Activated CD8-positive, alpha-beta memory T cell treated with anti-CD3 and anti-CD28 coated beads, Interleukin-2, amount 50 U/mL, for 4 hours (primary cell): Measurements from ENCODE around the gene HS3ST2.
"Not testable (repeated sequence)": the region's sequence is repeated elsewhere in the genome, so short reads cannot be mapped to it uniquely, and the experiment has no call there.

Experiments
- DNase-seq: peaks from one replicate; pipeline ENCODE4 v3.0.0-alpha.2; 2020

HS3ST2 gene

DNA sequence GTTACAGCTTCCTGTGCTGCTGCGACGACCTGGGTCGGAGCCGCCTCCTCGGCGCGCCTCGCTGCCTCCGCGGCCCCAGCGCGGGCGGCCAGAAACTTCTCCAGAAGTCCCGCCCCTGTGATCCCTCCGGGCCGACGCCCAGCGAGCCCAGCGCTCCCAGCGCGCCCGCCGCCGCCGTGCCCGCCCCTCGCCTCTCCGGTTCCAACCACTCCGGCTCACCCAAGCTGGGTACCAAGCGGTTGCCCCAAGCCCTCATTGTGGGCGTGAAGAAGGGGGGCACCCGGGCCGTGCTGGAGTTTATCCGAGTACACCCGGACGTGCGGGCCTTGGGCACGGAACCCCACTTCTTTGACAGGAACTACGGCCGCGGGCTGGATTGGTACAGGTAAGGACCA, 746 bp downstream of the HS3ST2 start:
- no peak for DNase-seq

DNA sequence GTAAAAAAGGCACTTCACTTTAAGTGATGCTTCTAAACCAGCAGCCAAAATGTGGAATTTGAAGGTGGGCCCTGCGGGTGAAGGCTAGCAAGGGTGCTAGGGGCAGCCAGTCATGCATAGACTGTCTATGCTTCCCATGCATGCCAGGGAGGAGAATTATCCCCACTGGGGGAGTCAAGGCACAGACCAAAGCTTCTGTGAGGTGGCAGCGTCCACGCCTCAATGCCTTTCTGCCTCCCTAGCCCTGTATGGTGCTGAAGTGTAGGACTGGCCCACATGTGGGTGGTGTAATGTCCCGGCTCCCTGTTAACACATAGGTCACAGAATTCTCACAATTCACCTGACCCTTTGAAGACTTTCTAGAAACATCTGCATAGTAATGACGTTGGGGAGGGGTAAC, 1.9 kb downstream of the HS3ST2 start:
- DNase-seq, result no peak

DNA sequence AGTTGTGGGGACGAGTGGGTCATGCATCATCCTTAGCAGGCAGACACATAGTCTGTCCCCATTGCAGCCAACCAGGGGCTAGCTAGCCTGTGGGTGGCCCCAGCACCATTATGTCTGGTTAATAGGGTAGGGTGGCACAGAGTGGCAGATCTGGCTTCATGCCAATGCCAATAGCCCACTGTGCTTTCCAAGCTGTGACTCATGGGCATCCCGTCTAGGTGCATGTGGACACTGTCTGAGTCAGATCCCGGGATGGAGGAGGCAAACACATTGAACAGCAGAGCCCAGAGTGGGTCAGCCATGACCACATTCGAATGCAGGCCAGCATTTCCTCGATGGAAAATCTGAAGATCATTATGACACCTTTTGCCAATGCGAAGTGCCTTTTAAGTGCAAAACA, 2.5 kb downstream of the HS3ST2 start:
- DNase-seq, result no peak

DNA sequence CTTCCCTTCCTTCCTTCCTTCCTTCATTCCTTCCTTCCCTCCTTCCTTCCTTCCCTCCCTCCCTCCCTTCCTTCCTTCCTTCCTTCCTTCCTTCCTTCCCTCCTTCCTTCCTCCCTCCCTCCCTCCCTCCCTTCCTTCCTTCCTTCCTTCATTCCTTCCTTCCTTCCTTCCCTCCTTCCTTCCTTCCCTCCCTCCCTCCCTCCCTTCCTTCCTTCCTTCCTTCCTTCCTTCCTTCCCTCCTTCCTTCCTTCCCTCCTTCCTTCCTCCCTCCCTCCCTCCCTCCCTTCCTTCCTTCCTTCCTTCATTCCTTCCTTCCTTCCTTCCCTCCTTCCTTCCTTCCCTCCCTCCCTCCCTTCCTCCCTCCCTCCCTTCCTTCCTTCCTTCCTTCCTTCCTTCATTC, 4.8 kb downstream of the HS3ST2 start:
- not testable (repeated sequence) for DNase-seq

DNA sequence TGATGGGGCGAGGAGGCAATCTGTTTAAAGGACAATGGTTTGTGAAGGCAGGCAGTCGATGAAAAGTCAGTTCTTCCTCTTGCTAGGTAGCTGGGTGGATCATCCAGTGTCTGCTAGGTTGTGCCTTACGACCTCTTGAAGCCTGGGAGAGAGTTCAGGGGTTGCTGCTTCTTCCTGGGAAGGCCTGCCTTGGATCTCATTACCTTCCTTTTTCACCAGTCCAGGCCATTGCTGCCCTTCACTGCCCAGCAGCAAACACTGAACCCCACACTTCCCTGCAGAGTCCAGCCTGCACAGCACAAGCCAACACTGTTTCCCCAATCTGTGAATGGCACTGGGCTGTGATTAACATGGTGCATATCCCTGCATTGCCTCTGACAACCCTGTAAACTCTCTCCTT, 24.7 kb downstream of the HS3ST2 start:
- no peak for DNase-seq

DNA sequence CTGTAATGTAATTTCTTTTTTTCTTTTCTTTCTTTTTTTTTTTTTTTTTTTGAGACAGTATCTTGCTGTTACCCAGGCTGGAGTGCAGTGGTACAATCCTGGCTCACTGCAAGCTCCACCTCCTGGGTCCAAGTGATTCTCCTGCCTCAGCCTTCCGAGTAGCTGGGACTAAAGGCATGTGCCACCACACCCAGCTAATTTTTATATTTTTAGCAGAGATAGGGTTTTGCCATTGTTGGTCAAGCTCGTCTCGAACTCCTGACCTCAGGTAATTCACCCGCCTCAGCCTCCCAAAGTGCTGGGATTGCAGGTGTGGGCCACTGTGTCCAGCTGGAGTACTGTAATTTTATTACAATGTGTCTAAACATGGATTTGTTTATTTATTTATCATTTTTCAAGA, 28.1 kb downstream of the HS3ST2 start:
- DNase-seq, result not testable (repeated sequence)

DNA sequence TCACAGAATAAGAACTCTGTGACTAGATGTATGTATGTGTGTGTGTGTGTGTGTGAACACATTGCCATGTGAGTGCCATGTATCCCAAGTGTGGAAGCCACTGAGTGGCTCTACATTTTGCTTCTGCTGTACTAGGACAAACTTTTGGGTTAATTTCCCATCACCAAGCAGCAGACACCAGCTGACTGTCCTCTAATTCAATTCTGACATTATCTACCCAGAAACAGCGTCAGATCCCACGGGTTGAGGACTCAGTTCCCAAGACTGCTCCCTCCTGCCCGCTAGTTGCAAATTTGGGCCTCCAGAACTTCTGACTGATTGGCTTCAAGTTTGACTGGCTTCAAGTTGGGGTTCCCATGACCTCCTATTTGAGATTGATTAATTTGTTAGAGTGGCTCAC, 29.2 kb downstream of the HS3ST2 start:
- no peak for DNase-seq

DNA sequence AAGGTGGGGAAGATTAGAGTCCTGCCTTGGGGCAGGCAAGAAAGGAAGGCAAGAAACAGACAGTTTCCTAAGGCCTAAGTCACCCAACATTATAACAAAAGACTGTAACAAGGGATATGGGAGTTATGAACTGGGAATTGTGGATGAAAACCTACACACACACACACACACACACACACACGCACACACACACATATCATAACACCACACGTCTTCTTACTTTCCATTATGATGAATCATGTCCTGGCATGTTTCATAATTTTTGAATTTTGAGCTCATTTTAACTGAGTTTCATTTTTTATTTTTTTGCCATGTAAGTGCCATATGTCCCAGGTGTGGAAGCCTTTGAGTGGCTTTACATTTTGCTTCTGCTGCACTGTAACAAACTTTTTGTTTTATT, 29.9 kb downstream of the HS3ST2 start:
- no peak for DNase-seq

DNA sequence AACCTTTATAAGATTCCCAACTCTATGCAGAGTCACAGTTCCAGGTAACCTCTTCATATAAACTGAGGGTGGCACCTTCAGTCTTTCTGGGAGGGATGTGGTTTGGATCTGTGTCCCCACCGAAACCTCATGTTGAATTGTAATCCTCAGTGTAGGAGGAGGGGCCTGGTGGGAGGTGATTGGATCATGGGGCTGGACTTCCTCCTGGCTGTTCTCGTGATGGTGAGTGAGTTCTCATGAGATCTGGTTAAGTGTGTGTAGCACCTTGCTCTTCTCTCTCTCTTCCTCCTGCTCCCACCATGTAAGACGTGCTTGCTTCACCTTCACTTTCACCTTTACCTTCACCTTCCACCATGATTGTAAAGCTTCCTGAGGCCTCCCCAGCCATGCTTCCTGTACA, 30.5 kb downstream of the HS3ST2 start:
- DNase-seq, result no peak

DNA sequence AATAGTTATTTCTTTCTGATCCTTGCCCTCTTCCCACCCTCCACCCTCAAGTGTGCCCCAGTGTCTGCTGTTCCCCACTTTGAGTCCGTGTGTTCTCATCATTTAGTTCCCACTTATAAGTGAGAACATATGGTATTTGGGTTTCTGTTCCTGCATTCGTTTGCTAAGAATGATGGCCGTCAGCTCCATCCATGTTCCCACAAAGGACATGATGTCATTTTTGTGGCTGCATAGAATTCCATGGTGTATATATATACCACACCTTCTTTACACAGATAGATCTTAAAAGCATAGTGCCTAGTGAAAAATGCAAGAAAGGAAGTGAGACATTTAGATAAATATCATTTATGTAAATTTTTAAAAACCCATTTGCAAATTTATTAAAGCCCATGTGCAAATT, 33.1 kb downstream of the HS3ST2 start:
- DNase-seq, result no peak

DNA sequence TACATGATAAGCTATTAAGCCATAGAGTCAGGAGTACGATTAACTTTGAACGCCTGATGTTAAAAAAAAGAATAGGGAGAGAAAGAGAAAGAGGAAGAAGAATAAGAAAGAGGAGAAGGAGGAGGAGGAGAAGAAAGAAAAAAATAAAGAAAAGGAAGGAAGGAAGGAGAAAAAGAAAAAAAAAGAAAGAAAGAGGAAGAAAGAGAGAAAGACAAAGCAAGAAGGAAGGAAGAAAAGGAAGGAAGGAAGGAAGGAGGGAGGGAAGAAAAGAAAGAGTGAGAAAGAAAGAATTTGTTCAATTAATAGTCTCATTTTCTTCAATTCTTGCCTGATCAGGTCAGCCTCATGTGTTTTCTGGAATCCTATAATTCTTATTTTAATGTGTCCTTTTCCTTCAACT, 33.7 kb downstream of the HS3ST2 start:
- no peak for DNase-seq

DNA sequence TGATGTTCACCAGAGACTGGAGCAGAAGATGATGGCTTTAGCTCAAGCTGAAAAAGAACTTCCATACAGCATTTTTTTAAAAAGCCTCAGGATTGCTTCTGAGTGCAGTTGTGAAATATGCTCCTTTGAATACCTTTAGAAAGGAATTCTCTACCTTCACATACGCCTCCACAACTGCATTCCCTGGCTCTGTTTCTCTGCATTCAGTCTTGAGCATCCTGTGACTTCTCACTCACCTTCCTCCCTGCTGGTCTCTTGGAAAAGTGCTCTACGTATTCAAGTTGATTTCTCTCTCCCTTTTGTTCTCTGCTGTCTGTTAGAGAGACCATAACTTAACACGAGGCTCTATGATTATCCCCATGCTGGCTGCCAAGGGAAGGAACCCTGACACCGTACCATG, 34.5 kb downstream of the HS3ST2 start:
- DNase-seq, result no peak

DNA sequence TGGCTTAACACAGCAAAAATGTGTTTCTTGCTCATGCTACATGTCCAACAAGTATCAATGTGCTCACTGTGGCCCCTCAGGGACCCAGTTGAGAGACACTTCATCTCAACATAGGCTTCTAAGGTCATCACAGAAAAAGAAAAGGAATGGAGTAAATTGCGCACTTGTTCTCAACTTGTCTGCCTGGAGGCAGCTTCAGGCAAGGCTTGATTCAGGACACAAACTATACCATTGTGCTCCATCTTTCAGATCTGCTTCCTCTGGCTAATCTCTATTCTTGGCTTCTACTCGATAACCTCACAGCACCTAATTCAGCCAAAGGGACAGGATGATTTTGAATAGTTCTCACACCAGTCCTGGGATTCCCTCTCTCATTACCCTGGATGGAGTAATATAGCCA, 35.6 kb downstream of the HS3ST2 start:
- no peak for DNase-seq

DNA sequence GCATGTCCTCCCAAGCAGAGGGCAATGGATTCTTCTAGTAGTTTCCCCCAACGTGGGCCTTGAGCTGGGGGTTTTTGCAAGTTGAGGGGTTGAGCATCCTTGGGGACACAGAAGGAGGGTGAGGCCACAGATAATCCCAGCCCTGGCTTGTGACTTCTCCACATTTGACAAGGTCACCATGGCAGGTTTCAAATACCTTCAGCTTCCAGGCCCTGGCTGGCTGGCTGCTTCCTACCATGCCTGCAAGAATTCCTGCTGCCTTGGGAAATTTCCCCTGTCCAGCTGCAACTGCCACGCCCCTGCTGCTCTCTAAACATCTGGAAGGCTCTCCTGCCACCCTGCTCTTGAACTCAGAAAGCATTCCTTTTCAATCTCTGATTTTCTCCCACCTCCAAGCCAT, 41.3 kb downstream of the HS3ST2 start:
- no peak for DNase-seq

DNA sequence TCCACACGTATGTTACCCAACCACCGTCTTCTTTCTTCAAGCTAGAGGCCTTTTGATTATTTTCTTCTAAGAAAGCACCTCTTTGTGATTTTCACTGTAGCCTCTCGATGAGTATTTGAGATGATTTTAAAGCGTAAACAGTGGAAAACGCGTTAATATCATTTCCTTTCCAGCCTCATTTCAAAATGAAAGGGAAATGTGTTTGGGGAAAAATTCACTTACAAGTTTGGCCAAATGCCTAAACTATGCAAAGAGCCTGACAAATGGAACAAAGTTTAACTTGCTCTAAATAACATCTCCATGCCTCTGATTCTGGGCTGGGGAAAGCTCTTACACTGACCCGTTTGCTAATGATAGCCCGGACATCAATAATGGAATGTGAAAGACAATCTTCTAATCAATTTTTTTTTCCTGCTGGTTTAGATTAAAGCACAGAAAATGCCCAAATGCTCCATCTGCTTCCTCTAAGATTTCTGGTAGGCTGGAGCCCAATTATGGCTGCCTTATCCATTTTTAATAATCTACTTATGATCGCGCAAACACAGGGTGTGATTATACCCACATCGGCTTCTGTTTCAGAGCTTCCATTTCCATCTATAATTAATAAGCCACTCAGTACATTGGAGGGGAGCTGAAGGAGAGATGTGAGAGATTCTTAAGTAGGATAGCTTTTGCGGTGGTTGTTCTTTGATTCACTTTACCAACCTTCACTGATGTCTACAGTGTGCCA, 43.5 kb downstream of the HS3ST2 start:
- DNase-seq, result no peak

DNA sequence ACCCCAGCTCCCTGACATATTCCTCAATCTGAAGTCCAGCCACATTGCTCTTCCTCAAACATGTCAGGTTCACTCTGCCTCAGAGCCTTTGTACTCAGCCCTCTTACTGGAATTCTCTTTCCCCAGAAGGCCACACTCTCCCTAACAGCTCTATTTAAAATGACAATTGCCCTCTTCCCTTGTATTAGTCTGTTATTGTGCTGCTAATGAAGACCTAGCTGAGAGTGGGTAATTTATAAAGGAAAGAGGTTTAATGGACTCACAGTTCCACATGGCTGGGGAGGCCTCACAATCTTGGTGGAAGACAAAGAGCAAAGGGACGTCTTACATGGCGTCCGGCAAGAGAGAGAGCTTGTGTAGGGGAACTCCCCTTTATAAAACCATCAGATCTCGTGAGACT, 46.0 kb downstream of the HS3ST2 start:
- DNase-seq, result no peak

DNA sequence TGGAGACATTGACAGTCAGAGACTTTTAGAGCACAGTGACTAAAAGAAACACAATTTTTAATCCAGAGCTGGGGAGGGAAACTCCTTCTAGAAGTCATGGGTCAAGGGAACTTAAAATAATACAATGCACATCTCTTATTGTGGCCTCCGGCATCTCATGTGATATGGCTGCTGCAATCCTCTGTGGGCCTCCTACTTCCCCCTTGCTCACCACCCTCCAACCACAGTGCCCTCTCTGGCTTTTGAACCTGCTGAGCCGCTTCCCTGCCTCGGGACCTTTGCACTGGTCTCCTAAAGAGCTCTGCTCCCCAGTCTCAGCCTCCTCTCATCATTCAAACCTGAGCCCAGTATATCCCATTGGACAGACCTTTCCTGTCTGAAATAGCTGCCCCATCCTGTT, 47.6 kb downstream of the HS3ST2 start:
- no peak for DNase-seq

DNA sequence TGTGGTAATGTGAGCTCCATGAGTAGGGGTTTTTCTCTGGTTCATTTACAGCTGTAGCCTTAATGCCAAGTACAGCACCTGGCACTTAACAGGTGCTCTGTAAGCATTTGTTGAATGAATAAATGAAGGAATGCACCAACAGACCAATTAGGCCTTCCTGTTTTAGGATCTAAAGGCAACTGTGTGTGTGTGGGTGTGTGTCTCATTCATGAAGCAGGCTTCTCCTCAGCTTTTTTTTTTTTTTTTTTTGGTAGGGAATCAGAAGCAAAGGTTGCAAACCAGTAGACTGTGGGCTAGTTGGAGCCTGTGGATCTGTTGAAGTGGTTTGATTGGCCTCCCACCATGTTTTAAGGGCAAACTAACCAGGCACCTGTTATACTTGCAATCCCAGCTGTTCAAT, 48.1 kb downstream of the HS3ST2 start:
- no peak for DNase-seq

DNA sequence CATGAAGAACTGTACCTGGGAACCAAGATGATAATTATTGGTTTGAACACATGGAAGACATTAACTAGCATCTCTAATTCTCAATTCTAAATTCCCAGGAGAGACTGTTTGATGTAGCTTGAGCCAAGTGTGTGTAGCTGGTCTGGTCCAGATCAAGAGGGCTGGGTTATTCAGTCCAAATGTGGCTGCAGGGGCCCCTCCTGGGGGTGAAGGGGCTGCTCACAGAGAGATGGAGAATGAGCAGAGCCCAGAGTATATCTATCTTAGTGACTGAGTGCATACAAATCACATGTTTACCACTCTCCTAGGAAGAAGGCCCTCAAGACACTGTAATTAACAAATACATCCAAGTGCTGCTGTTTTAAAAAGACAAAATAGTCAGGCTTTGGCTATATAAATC, 50.4 kb downstream of the HS3ST2 start:
- no peak for DNase-seq

DNA sequence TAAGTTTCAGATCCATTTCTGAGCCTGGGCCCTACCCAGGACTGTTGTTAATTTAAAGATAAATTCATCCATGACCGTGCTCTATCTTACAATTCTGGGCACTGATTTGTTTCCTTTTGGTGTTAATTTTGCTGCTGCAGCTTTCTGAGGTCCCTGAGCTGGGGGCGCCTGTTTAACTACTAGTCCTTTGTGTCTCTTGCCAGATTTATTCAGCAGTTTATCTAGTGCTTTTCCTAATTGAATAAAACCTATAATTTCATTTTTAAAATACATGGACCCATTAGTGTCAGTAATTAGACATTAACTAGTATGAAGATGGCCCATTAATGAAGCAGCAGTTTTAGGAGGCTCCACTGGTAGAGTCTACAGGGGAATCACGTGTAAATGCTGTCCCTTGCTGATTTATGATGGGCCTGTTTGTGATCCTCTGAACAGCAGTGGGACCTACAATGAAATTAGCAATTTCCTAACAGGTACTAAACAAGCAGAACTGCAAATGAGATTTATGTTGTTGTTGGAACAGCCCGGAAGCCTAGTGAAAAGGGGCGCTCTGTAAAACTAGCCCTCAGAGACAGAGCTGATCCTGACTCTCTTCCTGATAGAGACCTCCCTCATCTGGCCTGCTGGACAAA, 54.7 kb downstream of the HS3ST2 start:
- no peak for DNase-seq

DNA sequence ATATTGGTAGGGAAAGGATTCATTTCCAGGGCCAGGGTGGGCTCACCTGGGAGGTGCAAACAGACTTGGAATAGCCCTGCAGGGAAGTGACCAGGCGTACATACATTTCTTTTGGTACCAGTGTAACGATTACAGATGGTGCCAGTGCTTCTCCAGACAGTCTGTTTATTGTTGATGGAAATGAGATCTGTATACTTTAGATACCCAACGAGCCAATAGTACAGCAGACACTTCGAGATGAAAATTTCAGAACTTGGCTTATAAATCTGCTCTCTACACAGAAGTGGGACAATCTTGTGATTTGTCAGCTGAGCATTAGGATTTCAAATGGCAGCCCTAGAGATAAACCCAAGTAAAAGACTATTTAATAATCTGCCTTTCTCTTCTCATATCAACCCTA, 57.9 kb downstream of the HS3ST2 start:
- DNase-seq, result no peak

DNA sequence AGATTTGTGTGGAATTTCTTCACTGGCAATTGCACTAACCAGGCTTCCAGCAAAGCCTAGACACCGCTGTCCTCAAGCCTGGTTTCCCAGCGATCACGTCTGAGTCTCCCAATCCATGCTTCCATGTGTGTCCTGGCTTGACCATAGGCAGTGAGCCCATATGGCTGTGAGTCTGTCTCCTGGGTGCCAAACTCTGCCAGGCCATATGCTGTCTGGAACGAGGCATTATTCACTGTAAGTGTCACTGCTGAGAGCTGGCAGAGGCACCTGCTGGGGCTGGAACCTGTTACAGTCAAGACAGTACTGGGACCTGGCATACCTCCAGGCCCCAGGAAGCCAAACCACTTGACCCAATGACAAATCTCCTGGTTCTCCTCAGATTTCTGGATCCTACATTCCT, 60.4 kb downstream of the HS3ST2 start:
- DNase-seq, result no peak

DNA sequence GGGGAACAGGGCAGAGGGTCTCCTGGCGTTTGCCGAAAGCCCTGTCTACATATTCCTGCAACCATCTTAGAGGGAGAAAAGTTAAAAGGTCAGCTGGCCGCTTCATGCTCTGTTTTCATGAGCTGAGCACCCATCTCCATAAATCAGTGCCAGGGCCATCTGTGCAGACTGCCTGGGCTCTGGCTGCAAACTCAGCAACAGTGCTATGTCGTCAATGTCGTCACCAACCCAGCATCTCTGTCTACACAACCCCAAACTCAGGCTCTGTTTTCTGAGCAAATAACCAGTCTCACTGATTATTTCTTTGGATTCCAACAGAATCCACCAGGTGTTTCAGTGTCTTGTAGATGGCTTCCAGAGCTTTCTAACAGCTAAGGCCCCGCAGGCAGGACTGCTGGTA, 65.0 kb downstream of the HS3ST2 start:
- no peak for DNase-seq

DNA sequence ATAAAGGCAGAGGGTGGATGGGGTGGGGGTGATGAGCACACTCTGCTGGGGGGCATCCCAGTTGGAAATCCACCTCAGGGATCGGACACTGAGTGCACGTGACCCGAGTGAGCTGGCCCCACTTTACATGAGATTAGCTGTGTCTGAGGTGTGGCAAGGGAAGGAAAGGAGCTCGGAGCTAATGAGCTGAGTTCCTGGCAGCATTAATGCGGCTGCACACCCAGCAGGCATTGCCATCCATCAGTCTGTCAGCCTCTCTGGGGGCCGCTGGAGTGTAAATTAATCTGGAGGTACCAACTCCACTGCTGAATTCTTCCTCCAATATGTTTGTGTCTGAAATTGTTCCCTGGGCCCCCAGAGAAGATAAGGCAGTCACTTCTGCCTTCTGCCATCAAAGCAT, 65.5 kb downstream of the HS3ST2 start:
- no peak for DNase-seq

DNA sequence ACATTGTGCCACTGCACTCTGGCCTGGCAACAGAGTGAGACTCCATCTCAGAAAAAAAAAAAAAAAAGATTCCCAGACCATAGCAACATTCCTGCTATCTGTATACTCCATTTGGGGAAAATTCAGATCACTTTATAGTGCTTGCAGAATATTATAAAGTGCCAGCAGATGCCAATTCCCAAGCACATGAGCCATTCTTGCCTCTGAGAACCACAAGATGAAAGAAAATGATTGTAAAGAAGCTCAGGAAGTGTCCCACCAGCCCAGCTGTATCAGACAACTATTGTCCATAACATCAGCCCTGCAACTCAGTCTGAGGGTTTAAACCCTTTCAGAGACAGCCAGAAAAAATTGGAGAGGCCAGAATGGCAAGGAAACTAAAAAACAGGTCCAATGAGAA, 69.0 kb downstream of the HS3ST2 start:
- DNase-seq, result no peak
